Measurements from ENCODE around the gene RAB11FIP5.
A peak's percentile ranks its signal among the peaks of the same experiment; 100 is the strongest.

Gene RAB11FIP5

DNA sequence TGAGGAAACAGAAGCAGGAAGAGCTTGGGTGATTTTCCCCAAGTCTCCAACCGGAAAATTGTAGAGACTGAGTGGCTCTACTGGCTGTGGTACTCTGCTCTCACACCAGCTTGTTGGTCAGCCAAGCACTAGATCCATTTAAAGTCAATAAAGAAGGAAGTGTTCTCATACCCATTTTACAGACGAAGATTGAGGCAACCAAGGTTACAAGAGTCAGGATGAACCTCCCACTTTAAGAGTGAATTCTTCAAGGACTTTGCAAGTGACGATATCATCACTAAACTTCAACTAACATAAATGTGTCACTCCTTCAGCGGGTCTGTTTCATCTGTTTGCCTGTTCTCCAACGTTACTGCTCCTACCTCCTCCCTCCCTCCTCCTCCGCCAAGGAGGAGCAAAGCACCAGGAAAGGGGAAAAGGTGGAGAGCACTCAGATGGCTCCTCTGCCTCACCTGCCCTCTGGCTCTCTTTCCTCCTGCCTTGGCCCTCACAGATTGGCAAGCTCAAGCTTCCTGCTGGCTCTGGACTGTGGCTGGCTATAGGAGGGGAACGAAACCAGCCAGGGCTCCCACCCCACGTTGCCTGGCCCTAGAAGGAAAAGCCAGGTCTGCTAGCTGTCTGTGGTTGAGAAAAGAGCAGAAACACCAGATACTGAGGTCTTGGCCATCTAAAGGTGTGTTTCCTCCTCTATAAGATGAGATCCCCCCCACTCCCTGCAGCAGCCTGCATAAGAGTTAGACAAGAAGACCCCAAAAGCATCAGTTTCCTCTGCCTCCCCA lies 3.6 kb upstream of the RAB11FIP5 start:
- no peak overlapping the region for H3K4me3 ChIP-seq (ENCODE audit: low read depth, low read length)
- TF ChIP-seq, protein P1, sequence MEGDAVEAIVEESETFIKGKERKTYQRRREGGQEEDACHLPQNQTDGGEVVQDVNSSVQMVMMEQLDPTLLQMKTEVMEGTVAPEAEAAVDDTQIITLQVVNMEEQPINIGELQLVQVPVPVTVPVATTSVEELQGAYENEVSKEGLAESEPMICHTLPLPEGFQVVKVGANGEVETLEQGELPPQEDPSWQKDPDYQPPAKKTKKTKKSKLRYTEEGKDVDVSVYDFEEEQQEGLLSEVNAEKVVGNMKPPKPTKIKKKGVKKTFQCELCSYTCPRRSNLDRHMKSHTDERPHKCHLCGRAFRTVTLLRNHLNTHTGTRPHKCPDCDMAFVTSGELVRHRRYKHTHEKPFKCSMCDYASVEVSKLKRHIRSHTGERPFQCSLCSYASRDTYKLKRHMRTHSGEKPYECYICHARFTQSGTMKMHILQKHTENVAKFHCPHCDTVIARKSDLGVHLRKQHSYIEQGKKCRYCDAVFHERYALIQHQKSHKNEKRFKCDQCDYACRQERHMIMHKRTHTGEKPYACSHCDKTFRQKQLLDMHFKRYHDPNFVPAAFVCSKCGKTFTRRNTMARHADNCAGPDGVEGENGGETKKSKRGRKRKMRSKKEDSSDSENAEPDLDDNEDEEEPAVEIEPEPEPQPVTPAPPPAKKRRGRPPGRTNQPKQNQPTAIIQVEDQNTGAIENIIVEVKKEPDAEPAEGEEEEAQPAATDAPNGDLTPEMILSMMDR (IDR thresholded peaks at IDR 0.05; ENCODE audit: control insufficient read depth, extremely low read depth, insufficient read depth), result no peak
- no peak for DNase-seq (ENCODE audit: low read depth)

DNA sequence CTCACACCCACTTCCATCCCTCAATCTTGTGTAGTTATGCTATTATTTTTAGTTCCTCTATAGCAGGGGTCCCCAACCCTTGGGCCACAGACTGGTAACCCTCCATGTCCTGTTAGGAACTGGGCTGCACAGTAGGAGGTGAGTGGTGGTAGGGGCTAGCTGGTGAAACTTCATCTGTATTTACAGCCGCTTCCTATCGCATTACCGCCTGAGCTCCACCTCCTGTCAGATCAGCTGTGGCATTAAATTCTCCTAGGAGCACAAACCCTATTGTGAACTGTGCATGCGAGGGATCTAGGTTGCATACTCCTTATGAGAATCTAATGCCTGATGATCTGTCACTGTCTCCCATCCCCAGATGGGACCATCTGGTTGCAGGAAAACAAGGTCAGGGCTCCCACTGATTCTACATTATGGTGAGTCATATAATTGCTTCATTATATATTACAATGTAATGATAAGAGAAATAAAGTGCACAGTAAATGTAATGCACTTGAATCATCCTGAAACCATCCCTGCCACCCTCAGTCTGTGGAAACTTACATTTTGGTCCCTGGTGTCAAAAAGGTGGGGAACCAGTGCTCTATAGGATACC lies 1.6 kb upstream of the RAB11FIP5 start:
- TF ChIP-seq, protein P1 (IDR thresholded peaks at IDR 0.05; ENCODE audit: control insufficient read depth, extremely low read depth, insufficient read depth), result no peak
- 0 out of 2 replicates have a peak overlapping the region, but pooled peaks have one; percentile 67 for H3K4me3 ChIP-seq (ENCODE audit: low read depth, low read length)
- DNase-seq (ENCODE audit: low read depth), result no peak

DNA sequence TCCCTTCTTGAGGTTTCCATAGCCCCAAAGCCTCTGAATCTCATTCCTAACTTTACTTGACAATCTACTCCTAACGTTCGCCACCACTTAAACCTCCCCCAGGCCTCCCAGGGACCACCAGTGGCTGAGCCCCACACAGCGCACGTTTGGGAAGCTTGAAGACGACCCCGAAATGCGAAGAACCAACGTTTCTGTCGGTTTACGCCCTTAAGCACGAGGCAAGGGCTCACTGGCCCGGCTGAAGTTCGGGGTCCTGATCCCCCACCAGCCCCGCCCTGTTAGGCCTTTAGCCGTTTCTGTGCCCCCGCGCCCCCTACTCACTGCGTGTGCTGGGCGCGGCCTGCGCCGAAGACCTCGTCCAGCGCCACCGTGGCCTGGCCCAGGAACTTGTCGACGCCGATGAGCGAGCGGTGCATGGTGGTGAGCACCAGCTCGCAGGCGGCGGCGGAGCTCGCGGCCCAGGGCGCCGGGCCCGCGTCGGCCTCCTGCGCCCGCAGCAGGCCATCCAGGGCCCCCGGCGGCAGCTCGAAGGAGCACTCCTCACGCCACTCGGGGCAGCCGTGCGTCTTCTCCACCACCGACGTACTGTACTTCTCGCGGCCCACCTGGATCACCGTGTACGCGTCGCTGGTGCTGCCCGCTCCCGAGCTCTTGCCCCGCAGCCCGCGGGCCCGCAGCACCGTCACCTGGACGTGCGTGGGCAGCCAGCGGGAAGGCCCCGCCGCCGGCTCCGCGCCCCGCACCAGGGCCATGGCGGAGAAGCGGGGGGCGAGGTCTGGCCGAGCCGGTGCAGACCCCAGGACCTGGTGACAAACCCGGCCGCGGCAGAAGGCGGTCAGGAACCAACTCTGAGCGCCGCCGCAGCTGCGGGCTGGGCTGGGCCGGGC lies 479 bp downstream of the RAB11FIP5 start:
- no peak for DNase-seq (ENCODE audit: low read depth)

DNA sequence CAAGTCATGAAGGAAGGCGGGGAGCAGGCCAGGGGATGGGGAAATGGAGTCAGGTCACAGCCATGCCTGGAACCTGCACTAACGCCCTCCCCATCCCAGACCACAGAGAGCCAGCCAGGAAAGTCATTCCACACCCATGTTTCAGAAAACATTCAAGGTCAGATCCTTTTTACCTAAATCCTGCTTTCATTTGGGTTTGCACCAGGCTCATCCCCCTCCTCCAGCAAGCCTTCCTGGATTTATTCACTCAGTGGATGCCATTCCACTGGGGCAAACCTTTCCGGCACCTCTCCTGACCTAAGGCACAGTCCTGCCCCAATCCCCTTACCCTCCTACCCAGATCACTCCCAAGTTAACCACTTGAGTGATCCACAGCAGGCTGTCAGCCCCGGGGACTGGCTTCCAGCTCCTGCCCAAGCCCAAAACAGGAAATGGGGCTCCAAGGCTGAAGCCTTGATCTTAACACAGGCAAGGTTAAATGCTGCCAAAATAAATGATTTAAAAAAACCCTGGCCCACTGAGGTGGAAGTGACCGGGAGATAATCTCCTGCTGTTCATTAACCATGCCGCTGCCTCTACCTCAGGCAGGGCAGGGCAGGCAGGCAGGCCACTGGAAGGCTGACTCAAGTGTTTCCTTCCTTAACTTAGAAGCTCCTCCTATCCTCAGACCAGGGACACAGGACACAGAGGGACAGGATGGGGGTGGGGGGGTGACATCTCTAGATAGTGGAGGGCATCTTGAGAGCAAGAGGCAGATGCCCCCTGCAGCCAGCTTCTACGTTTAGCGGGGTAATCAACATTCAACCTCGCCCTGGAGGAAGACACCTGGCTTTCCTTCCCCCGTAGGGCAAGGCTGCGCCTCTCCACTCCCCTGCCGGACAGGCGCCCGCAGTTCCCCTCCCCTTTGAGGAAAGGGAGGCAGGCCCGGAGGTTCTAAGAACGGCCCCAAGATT lies 1.4 kb downstream of the RAB11FIP5 start:
- TF ChIP-seq, protein P1 (IDR thresholded peaks at IDR 0.05; ENCODE audit: control insufficient read depth, extremely low read depth, insufficient read depth), result no peak
- DNase-seq (ENCODE audit: low read depth), result no peak
- peak overlapping the region; percentile 60 for H3K4me3 ChIP-seq (ENCODE audit: low read depth, low read length)

More for the DNA sequence above, 479 bp downstream of the RAB11FIP5 start:
- H3K4me3 ChIP-seq (ENCODE audit: low read depth, low read length), result peak overlapping the region; percentile 60
- TF ChIP-seq, protein P1 (IDR thresholded peaks at IDR 0.05; ENCODE audit: control insufficient read depth, extremely low read depth, insufficient read depth), result no peak

DNA sequence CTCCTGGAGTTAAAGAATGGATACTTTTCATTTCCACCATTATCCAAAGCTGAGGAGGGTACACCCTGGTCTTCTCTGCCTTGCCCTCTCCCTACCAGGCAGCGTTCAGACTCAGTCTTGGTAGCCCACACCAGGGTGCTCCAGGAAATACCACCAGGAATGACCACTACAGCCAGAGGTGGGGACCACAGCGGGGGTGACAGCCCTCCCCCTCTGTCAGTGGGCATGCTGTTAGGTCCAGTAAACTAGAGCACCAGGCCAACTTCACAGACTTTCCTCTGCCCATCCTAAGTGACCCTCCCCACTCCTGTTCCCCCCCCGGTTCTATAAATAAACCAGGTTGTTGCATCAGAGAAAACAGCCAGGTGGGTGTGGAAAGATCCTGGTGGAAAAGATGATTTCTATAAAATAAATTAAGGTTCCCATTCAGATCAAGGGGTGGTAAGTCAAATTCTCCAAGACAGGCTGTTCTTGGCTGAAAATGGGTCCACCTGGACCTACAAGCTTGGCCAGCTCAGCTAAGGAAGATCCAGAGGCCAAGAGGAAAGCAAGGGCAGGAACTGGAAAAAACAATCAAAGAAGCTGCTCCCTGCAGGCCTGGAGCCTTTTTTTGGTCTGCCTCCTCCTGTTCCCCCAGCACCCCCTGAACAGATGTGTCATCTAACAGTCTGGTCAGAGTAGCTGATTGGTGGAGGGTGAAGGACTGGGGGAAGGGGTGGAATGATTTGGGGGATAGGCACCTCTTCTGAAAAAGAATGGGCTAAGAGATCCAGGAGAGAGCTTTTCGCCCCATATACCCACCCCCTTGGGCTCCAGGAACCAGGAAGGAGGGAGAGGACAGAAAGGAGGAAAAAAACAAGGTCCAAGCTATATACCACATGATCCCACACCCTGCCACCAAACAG lies 2.3 kb downstream of the RAB11FIP5 start:
- no peak for DNase-seq (ENCODE audit: low read depth)
- TF ChIP-seq, protein P1 (IDR thresholded peaks at IDR 0.05; ENCODE audit: control insufficient read depth, extremely low read depth, insufficient read depth), result no peak
- H3K4me3 ChIP-seq (ENCODE audit: low read depth, low read length), result peak overlapping the region; percentile 60

All from LNCaP clone FGC (cell line).